RWPE2 (cell line): Measurements from ENCODE around the gene PPME1.

Experiments used
- ATAC-seq: fragments of 200-7000 bp; cut with Tn5 transposase; 3 replicates; pipeline ENCODE4 v1.9.1; 2021; ENCODE audit warnings: low read depth
- DNase-seq: peaks from one replicate; pipeline ENCODE4 v3.0.0-alpha.2; 2020; ENCODE audit warnings: low spot score
- H3K27ac ChIP-seq: fragments of 450-650 bp; 2 replicates; pipeline ENCODE4 v1.5.1; 2017; ENCODE audit warnings: mild to moderate bottlenecking; ENCODE audit not compliant: poor library complexity, severe bottlenecking
- H3K27me3 ChIP-seq: fragments of 250-450 bp; sonication (Bioruptor Pico); 2 replicates; pipeline ENCODE4 v1.5.1; 2021; ENCODE audit warnings: mild to moderate bottlenecking, moderate library complexity; ENCODE audit not compliant: insufficient read depth, poor library complexity, severe bottlenecking
- H3K36me3 ChIP-seq: fragments of 250-450 bp; sonication (Bioruptor Pico); 2 replicates; pipeline ENCODE4 v1.5.1; 2020; ENCODE audit warnings: low read depth, mild to moderate bottlenecking, moderate library complexity
- H3K4me1 ChIP-seq: fragments of 250-450 bp; sonication (Bioruptor Pico); 2 replicates; pipeline ENCODE4 v1.5.1; 2021; ENCODE audit warnings: mild to moderate bottlenecking, moderate library complexity; ENCODE audit not compliant: insufficient read depth, poor library complexity, severe bottlenecking
- H3K4me3 ChIP-seq: fragments of 250-450 bp; sonication (Bioruptor Pico); 2 replicates; pipeline ENCODE4 v1.5.1; 2021; ENCODE audit warnings: mild to moderate bottlenecking, moderate library complexity; ENCODE audit not compliant: severe bottlenecking
- H3K9me3 ChIP-seq: fragments of 250-450 bp; sonication (Bioruptor Pico); 2 replicates; pipeline ENCODE4 v1.5.1; 2021; ENCODE audit warnings: mild to moderate bottlenecking, moderate library complexity; ENCODE audit not compliant: severe bottlenecking
- TF ChIP-seq, protein P1 (sequence below): fragments of 450-650 bp; IDR thresholded peaks from one replicate; pipeline ENCODE4 v1.5.1; 2017; ENCODE audit warnings: mild to moderate bottlenecking, moderate library complexity; ENCODE audit not compliant: poor library complexity, severe bottlenecking

PPME1 gene

GRCh38 chr11:74272276-74272675, 101.2 kb downstream of the PPME1 start:
- Histone ChIP-seq H3K36me3 (no peaks in the 10 kb centered on the region), H3K4me1 (no peaks in the 10 kb centered on the region), H3K27me3 (no peaks in the 10 kb centered on the region), H3K9me3 (no peaks in the 10 kb centered on the region), H3K27ac (no peak overlapping the region), H3K4me3 (no peak overlapping the region)
- DNase-seq (no peak), ATAC-seq (no peak)
- TF ChIP-seq, protein P1, sequence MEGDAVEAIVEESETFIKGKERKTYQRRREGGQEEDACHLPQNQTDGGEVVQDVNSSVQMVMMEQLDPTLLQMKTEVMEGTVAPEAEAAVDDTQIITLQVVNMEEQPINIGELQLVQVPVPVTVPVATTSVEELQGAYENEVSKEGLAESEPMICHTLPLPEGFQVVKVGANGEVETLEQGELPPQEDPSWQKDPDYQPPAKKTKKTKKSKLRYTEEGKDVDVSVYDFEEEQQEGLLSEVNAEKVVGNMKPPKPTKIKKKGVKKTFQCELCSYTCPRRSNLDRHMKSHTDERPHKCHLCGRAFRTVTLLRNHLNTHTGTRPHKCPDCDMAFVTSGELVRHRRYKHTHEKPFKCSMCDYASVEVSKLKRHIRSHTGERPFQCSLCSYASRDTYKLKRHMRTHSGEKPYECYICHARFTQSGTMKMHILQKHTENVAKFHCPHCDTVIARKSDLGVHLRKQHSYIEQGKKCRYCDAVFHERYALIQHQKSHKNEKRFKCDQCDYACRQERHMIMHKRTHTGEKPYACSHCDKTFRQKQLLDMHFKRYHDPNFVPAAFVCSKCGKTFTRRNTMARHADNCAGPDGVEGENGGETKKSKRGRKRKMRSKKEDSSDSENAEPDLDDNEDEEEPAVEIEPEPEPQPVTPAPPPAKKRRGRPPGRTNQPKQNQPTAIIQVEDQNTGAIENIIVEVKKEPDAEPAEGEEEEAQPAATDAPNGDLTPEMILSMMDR: no peak

DNA sequence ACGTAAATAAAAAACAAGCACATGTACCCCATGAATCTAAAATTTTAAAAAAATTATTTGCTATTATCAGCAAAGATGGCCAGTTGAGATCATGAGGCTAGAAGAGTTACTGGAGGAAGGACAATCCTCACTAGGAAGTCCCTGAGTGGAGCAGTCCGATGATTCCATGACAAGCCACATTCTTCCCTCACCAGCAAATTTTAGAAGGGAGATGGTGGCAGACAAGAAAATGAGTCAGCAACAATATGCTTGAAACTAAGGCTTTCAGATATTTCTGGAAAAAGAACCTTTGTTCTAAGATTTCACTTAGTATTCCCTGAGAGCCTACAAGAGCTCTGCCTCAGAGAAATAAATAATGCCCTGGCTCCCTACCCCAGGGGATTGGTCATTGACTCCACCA, 105.5 kb downstream of the PPME1 start:
- Histone ChIP-seq H3K36me3 (no peaks in the 10 kb centered on the region), H3K4me1 (no peaks in the 10 kb centered on the region), H3K4me3 (no peak overlapping the region), H3K27me3 (no peaks in the 10 kb centered on the region), H3K9me3 (no peaks in the 10 kb centered on the region), H3K27ac (no peak overlapping the region)
- ATAC-seq (no peak), DNase-seq (no peak)
- TF ChIP-seq, protein P1: no peak

- no peaks in the 10 kb centered on the region for H3K27me3 ChIP-seq
- ATAC-seq: no peak
- H3K27ac ChIP-seq: peak overlapping the region; percentile 72
- no peaks in the 10 kb centered on the region for H3K4me1 ChIP-seq
- H3K9me3 ChIP-seq: no peaks in the 10 kb centered on the region
- DNase-seq: no peak
- H3K36me3 ChIP-seq: no peaks in the 10 kb centered on the region
- no peak overlapping the region for H3K4me3 ChIP-seq
- TF ChIP-seq, protein P1: no peak
Observed at GRCh38 chr11:74278103-74278502, 107.0 kb downstream of the PPME1 start.

GRCh38 chr11:74278721-74279161, 107.7 kb downstream of the PPME1 start:
- H3K9me3 ChIP-seq: no peaks in the 10 kb centered on the region
- H3K4me1 ChIP-seq: no peaks in the 10 kb centered on the region
- peak; percentile 87 for ATAC-seq
- H3K4me3 ChIP-seq: no peak overlapping the region
- no peaks in the 10 kb centered on the region for H3K27me3 ChIP-seq
- peak overlapping the region; percentile 72 for H3K27ac ChIP-seq
- H3K36me3 ChIP-seq: no peaks in the 10 kb centered on the region
- DNase-seq: no peak
- TF ChIP-seq, protein P1: no peak

DNA sequence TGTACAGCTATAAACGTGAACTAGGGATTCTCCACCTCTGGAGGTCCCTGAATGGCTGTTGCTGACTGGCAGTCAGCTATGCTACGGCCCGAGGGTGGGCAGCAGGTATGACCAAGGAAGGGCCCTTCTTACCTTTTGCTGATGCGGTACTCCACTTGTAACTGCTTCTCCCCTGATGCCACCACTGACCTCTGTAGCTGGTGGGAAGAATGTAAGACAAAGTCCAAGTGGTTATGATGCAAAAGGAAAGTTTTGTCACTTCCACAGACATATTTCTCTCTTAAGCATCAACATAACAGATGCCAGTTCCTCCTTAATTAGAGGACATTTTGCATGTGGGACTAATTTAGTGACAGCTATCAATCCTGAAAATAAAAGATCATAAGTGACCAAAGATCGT, 108.2 kb downstream of the PPME1 start:
- H3K27ac ChIP-seq: peak overlapping the region; percentile 72

More for the DNA sequence above, 108.2 kb downstream of the PPME1 start:
- ATAC-seq (0 out of 3 replicates have a peak, but pooled peaks have one; percentile 22), DNase-seq (no peak)
- H3K4me1 ChIP-seq: no peaks in the 10 kb centered on the region
- H3K36me3 ChIP-seq: no peaks in the 10 kb centered on the region
- no peaks in the 10 kb centered on the region for H3K27me3 ChIP-seq
- no peaks in the 10 kb centered on the region for H3K9me3 ChIP-seq
- H3K4me3 ChIP-seq: no peak overlapping the region
- TF ChIP-seq, protein P1: no peak
